DMS 273 (cell line): ENCODE results near the gene RNF126.

Source experiments
- DNase-seq: peaks from one replicate; lab custom pipeline; 2025; ENCODE audit not compliant: unreplicated experiment; lab: John Stamatoyannopoulos, UW

RNF126 gene

GRCh38 chr19:664913-665443, 2.0 kb upstream of the RNF126 start:
- peak; percentile 95 for DNase-seq

- no peak for DNase-seq
Observed at GRCh38 chr19:663682-664117, 686 bp upstream of the RNF126 start.

GRCh38 chr19:662207-662961, 630 bp downstream of the RNF126 start:
- peak; percentile 74 for DNase-seq

- DNase-seq: peak; percentile 45
Observed at GRCh38 chr19:661427-662196, 1.4 kb downstream of the RNF126 start.

GRCh38 chr19:660793-661426, 2.1 kb downstream of the RNF126 start:
- no peak for DNase-seq

- DNase-seq: no peak
Observed at GRCh38 chr19:658916-659839, 3.8 kb downstream of the RNF126 start.

GRCh38 chr19:658059-658839, 4.8 kb downstream of the RNF126 start:
- DNase-seq: no peak

- DNase-seq: no peak
Observed at GRCh38 chr19:657611-658010, 5.4 kb downstream of the RNF126 start.

GRCh38 chr19:656751-657559, 6.1 kb downstream of the RNF126 start:
- DNase-seq: no peak

- no peak for DNase-seq
Observed at GRCh38 chr19:655691-656090, 7.3 kb downstream of the RNF126 start.

GRCh38 chr19:653425-653824, 9.6 kb downstream of the RNF126 start:
- DNase-seq: no peak

- no peak for DNase-seq
Observed at GRCh38 chr19:652467-653389, 10.3 kb downstream of the RNF126 start.

- no peak for DNase-seq
Observed at GRCh38 chr19:651991-652390, 11.0 kb downstream of the RNF126 start.

GRCh38 chr19:651114-651818, 11.7 kb downstream of the RNF126 start:
- no peak for DNase-seq

- no peak for DNase-seq
Observed at GRCh38 chr19:650121-650520, 12.9 kb downstream of the RNF126 start.

GRCh38 chr19:648904-649801, 13.9 kb downstream of the RNF126 start:
- DNase-seq: no peak
